Nephron (organoid): ENCODE results near the gene SV2B.

Experiments
- H3K27ac Mint-ChIP-seq, 3 experiments: 2 replicates each; pipeline ENCODE4 v1.8.0; 2020; ENCODE audit warnings: mixed read lengths in 3 of 3, mild to moderate bottlenecking in 2 of 3, moderate library complexity in 1 of 3
- H3K27me3 Mint-ChIP-seq: 2 replicates; pipeline ENCODE4 v1.8.0; 2021; ENCODE audit warnings: low read depth, mild to moderate bottlenecking, moderate library complexity, mixed read lengths
- H3K36me3 Mint-ChIP-seq: 2 replicates; pipeline ENCODE4 v1.8.0; 2020; ENCODE audit warnings: low read depth, mixed read lengths
- H3K4me1 Mint-ChIP-seq: 2 replicates; pipeline ENCODE4 v1.8.0; 2020; ENCODE audit warnings: mixed read lengths
- H3K4me3 Mint-ChIP-seq, 3 experiments: 2 replicates each; pipeline ENCODE4 v1.8.0; 2020; ENCODE audit warnings: mild to moderate bottlenecking in 3 of 3, mixed read lengths in 3 of 3, moderate library complexity in 2 of 3
- H3K9me3 Mint-ChIP-seq: 2 replicates; pipeline ENCODE4 v1.8.0; 2020; ENCODE audit warnings: mixed read lengths
- CTCF ChIP-seq, 3 experiments: fragments of 200-600 bp; sonication (generic); IDR thresholded peaks; one replicate each; pipeline ENCODE4 v1.5.0; 2021; ENCODE audit warnings: antibody characterized with exemption in 3 of 3; ENCODE audit not compliant: unreplicated experiment in 3 of 3

The SV2B gene

GRCh38 chr15:91098451-91098850, 1.6 kb upstream of the SV2B start:
- Mint-ChIP-seq H3K27ac (no peak overlapping the region), H3K27me3 (peaks cover 88% of the 10 kb centered on the region), H3K36me3 (no peaks in the 10 kb centered on the region), H3K4me1 (peaks cover 18% of the 10 kb centered on the region), H3K4me3 (peak overlapping the region; percentile 36 to 66 (median 61)), H3K9me3 (peaks cover 16% of the 10 kb centered on the region)
- TF ChIP-seq CTCF (IDR thresholded peaks at IDR 0.05; ENCODE audit: unreplicated experiment in 3 of 3) = no peak

GRCh38 chr15:91099616-91099994, 452 bp upstream of the SV2B start:
- Mint-ChIP-seq H3K27ac (no peak overlapping the region), H3K4me3 (peak overlapping the region; percentile 75 to 83 (median 78)), H3K36me3 (no peaks in the 10 kb centered on the region), H3K27me3 (peaks cover 93% of the 10 kb centered on the region), H3K9me3 (peaks cover 13% of the 10 kb centered on the region), H3K4me1 (peaks cover 18% of the 10 kb centered on the region)
- TF ChIP-seq CTCF (IDR thresholded peaks at IDR 0.05; ENCODE audit: unreplicated experiment in 3 of 3) = no peak

- no peak for TF ChIP-seq CTCF (IDR thresholded peaks at IDR 0.05; ENCODE audit: unreplicated experiment in 3 of 3)
- H3K27ac Mint-ChIP-seq = no peak overlapping the region
- peaks cover 18% of the 10 kb centered on the region for H3K4me1 Mint-ChIP-seq
- peaks cover 95% of the 10 kb centered on the region for H3K27me3 Mint-ChIP-seq
- H3K36me3 Mint-ChIP-seq = no peaks in the 10 kb centered on the region
- peak overlapping the region; percentile 73 to 87 (median 85) for H3K4me3 Mint-ChIP-seq
- peaks cover 6% of the 10 kb centered on the region for H3K9me3 Mint-ChIP-seq
Observed at GRCh38 chr15:91100814-91101607, 954 bp downstream of the SV2B start.

GRCh38 chr15:91101608-91101920, 1.5 kb downstream of the SV2B start:
- Mint-ChIP-seq H3K36me3 (no peaks in the 10 kb centered on the region), H3K27me3 (peaks cover 91% of the 10 kb centered on the region), H3K4me3 (no peak overlapping the region), H3K4me1 (peaks cover 18% of the 10 kb centered on the region), H3K9me3 (peaks cover 6% of the 10 kb centered on the region), H3K27ac (no peak overlapping the region)
- no peak for TF ChIP-seq CTCF (IDR thresholded peaks at IDR 0.05; ENCODE audit: unreplicated experiment in 3 of 3)

- no peak for TF ChIP-seq CTCF (IDR thresholded peaks at IDR 0.05; ENCODE audit: unreplicated experiment in 3 of 3)
- Mint-ChIP-seq H3K27ac (no peak overlapping the region), H3K27me3 (peaks cover 84% of the 10 kb centered on the region), H3K36me3 (no peaks in the 10 kb centered on the region), H3K9me3 (peaks cover 6% of the 10 kb centered on the region), H3K4me1 (peaks cover 18% of the 10 kb centered on the region), H3K4me3 (no peak overlapping the region)
Observed at GRCh38 chr15:91102546-91103330, 2.7 kb downstream of the SV2B start.
